Stimulated activated CD4-positive, alpha-beta T cell treated with anti-CD3 and anti-CD28 coated beads, Interleukin-12 subunit alpha, Interleukin-12 subunit beta, amount 100 ng/mL, for 48 hours (primary cell): ENCODE measurements around the gene SOX4.
"Not testable (repeated sequence)": the region's sequence is repeated elsewhere in the genome, so short reads cannot be mapped to it uniquely, and the experiment has no call there.

Source experiments
- DNase-seq, 3 donors: peaks; one replicate each; pipeline ENCODE4 v3.0.0-alpha.2; 2020; ENCODE audit warnings: low read depth in 2 of 3, low spot score in 1 of 3

The SOX4 gene

GRCh38 chr6:21593412-21593926 lies at the start of gene SOX4:
SOX4 (plus strand) TSS chr6:21593751; CDS start chr6:21594535, 784 bp downstream.
- peak in 1 of 3 donors; percentile 30 for DNase-seq

DNA sequence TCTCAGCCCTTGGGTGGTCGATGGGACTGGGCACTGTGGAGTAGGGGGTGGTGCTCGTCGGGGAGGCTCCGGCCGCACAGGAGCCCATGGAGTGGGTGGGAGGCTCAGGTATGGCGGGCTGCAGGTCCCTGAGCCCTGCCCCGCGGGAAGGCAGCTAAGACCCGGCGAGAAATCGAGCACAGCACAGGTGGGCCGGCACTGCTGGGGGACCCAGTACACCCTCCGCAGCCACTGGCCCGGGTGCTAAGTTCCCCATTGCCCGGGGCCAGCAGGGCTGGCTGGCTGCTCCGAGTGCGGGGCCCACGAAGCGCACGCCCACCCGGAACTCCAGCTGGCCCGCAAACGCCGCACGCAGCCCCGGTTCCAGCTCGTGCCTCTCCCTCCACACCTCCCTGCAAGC lies 41.3 kb upstream of the SOX4 start:
- DNase-seq: not testable (repeated sequence)

DNA sequence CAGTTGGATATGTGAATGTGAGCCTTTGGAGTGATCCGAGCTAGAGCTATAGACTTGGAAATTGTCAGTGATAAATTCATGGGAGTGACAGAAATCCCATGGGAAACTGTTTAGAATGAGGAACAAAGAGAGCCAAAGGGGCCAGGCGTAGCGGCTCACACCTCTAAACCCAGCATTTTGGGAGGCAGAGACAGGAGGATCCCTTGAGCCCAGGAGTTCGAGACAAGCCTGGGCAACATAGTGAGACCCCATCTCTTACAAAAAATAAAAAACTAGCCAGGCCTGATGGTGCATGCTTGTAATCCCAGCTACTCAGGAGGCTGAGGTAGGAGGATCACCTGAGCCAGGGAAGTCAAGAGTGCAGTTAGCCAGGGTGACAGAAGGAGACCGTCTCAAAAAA lies 39.3 kb upstream of the SOX4 start:
- no peak for DNase-seq

GRCh38 chr6:21555197-21555596 lies 38.4 kb upstream of the SOX4 start:
- DNase-seq: no peak

GRCh38 chr6:21556511-21556910 lies 37.0 kb upstream of the SOX4 start:
- no peak for DNase-seq

- DNase-seq: no peak
Measured at GRCh38 chr6:21556968-21557721, 36.4 kb upstream of the SOX4 start.

DNA sequence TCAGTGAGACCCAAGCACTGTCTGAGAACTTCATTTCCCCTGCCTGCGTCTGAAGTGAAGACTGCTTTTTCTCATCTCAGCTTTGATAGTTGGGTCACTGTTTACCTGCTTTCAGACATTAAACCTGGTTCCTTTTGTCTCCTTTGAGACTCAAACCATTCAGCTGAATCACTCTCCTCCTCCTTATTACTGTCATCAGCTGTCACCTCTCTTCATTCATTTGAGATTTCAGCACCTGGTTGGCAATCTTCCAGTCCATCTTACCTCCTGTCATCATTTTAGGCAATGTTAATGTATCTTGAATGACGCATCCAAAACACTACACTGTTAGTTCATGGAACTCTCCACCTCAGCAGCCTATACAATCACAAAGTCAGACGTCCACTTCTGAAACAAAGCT lies 34.3 kb upstream of the SOX4 start:
- no peak for DNase-seq

DNA sequence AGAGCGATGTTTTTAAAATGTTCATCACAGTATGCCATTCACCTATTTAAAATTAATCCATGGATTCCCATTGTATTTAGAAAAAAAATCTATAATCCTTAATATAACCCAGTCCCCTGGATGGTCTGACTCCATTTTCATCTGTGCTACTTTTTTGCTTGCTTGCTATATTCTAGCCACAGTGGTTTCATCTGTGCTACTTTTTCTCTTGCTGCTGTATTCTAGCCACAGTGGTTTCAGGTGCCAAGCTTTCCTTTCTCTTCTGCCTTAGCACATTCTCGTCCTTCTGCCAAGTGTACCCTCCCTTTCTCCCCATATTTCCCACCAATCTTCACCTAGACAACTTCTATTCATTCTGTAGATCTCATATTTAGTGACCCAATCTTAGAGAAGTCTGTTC lies 33.3 kb upstream of the SOX4 start:
- DNase-seq: no peak

GRCh38 chr6:21565431-21565830 lies 28.1 kb upstream of the SOX4 start:
- DNase-seq: no peak

DNA sequence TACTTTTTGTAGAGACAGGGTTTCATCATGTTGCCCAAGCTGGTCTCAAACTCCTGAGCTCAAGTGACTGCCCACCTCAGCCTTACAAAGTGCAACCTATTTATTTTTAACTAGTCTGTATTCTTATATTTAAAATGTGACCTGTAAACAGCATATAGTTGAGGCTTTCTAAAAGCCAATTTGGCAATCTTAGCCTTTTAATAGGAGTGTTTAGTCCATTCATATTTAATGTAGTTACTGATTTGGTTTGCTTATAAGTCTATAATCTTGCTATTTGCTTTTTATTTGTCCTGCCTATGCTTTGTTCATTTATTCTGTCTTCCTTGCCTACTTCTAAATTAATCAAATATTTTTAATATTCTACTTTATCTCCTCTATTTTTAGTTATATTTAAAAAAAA lies 15.0 kb upstream of the SOX4 start:
- no peak for DNase-seq

DNA sequence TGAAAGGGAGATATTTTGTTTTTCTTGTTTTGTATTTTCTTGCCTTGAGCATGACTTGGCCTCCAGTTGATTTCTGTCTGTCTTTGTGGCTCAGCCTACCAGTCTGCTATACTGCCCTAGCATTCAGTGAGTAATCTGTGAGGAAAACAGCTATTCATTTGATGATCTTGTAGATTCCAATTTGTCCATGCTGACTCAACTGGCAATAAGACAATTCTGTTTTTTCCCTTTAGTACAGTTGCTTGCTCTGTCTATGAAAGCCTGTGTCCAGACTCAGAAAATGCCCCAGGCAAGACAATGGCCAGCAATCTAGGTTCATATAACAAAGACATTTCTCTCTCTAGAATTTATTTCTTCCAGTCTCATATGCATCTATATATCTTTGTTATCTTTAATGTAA lies 10.9 kb upstream of the SOX4 start:
- no peak for DNase-seq

DNA sequence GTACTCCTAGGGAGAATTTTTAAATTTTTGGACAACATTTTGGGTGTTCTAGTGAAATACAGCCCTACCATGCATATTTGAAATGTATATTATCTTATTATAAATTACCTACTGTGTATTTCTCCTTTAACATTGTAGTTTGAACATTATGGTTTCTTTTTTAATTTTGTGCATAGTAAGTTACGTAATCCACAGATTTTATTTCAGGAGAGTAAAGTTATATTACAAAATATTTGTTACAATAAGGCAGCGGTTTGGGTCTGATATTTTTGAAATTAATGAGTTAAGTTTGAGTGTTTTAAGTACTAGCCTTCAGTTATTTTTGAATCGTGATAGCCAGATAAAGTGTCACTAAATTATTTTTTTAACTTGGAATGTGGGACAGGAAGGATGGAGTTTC lies 7.3 kb upstream of the SOX4 start:
- DNase-seq: no peak

DNA sequence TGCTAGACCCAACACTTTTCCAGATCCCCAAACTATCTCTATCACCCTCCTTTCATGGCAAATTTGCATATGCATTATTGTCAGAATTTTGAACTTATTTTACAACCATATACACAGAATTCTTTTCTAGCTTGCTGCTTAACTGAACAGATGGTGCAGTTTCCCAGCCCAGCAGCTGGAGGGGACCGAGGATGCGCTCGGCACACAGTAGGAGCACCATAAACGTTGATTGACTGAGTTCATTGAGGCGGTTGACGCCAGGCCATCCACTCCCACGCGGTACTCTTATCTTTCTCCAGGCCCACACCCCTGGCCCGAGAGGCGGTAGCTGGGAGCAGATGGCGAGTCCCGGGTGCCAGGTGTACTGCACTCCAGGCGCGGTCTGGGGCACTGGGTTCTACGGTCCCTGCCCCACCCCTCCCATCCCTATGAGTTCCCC lies 6.8 kb upstream of the SOX4 start:
- DNase-seq: no peak

DNA sequence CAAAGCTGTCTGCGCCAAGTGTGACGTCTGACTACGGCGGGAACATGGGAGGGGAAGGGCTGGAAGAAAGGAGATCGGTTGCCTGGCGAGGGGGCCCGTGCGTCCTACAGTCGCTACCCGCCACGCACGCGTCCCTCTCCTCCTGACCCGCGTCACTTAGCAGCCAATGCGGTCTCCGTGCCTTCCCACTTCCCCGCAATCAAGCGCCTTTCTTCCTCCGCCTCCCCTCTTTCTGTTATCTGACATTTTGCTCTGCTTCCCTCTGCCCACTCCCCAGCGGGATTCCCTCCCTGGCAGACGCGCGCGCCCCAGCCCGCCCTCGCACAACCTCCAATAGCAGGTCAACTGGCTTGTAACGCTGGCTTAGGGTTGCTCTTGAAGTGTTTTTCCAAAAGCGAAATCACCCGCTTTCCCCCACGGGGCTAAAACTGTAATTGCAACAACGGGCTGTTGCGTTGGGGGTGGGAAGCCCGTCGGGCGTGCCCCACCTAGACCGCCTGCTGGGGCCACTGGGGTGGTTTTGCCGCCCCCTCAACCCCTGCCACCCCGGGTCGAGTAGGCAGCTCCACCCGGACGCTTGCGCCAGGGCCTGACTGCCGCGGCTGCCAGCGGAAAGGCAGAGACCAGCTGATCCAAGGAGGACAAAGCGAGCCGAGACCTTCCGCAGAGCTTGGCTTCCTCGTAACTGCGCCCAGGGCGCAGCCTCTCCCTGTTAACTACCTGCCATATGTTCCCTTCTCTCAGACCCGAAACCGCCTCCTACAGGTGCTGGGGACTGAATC lies 6.2 kb upstream of the SOX4 start:
- peak in 1 of 3 donors; percentile 7 for DNase-seq

- no peak for DNase-seq
Measured at GRCh38 chr6:21587961-21588480, 5.5 kb upstream of the SOX4 start.

DNA sequence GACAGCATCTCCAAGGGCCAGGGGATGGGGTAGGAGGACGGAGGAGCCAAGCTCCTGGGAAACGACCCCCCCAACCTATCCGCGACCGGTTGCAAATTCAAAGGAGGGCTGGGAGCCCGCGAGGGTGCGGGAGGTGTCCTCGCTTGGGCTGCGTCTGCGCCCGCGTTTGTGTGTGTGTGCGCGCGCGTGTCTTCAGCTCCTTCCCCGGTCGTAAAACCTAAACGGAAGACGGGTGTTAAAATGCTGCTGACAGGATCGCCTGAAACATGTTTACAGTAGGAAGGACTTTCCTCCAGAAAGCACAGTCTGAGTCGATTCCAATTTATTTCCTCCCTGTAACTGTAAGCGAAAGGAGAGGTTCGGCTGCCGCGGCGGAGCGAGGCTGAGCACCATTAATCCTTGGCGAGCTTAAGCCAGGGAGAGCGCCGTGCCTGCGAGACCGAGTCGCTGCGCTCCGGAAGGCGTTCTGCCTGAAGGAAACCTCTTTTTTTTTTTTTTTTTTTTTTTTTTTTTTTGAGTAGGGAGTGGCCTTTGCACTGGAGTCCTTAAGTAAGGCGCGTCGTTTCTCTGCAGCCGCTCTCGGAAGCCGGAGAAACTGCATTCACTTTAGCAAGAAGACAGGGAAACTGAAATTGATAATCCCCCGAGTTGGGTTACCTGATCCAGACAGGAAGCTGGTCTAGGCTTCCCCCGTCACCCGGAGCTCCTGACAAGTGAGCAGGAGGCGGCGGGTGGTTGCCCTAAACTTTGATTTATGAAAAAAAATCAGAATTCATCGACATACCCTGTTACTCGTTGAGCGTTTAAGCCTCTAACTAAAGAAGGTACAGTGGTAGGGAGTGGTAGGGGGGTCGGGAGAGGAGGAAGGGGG lies 4.8 kb upstream of the SOX4 start:
- DNase-seq: peak in 1 of 3 donors; percentile 27

DNA sequence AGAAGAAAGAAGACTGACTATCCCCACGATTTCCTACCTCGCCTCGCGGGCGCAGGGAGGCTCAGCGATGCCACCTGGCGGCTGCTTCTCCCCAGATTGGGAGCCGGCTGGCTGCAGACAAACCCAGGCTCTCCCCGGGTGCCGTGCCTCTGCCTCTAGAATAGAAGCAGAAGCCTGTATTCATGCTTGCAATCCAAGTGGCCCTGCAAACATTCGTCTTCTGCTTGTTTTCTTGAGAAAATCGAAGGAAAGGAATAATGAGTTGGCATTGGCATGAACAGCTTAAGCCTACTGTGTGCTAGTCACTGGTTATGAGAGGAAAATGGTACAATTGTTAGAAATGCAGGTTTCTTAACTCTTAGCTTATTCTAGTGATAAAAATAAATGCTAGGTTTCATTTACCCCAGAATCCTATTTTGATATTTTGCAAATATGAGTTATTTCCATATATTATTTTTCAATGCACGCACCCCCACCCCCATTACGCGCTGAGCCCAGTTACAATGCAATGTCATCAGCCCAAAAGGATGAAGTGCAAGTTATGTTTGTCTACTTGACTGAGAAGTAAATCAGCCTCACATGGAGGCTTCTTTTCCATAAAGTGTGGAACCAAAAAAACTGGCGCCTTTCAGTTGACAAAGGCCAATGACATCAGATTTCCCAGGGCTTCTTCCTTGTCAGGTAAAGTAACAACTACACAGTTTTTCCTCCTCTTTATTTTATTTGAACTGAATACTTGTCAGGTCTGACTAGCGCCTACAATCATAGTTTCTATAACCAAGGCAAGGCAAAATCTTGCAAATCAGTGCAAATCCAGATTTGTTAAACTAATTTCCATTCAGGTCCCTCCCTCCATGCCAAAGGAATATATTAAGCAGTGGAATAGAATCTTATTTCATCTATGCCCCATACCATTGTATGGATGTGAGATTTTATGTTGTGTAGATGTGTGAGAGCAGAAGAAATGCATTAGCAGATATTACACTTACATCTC lies 3.9 kb upstream of the SOX4 start:
- peak; percentile 58 to 83 (median 76) for DNase-seq

DNA sequence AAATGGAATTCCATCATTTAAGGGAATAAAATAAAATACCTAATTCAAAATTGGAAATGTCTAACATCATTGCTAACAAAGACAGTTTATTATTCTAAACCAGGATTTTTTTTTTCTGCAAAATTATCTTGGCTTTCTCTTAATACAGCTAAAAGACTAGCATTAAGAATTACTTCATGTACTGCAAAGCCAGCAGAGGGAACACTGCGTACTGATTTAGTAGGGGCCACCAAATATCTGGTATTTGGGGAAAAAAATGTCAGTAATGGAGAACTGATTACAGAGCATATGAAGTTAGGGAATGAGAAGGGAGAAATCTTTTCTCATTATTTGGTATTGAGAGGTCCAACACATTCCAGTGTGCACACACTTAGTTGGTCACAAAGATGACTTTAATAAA lies 3.2 kb upstream of the SOX4 start:
- no peak for DNase-seq

- no peak for DNase-seq
Measured at GRCh38 chr6:21591446-21591845, 2.1 kb upstream of the SOX4 start.

- DNase-seq: no peak
Measured at GRCh38 chr6:21592953-21593352, 598 bp upstream of the SOX4 start.
